GM18870 (cell line): Measurements from ENCODE around the gene MUS81.
"Not testable (repeated sequence)": the region's sequence is repeated elsewhere in the genome, so short reads cannot be mapped to it uniquely, and the experiment has no call there.

ENCODE experiments used
- ATAC-seq: cut with Tn5 transposase; IDR thresholded peaks from one replicate; pipeline ENCODE4 v1.9.1; 2021; ENCODE audit warnings: moderate library complexity; ENCODE audit not compliant: unreplicated experiment

Gene MUS81

GRCh38 chr11:65890324-65891218 lies 30.3 kb downstream of the MUS81 start, which contains the start of gene CCDC85B:
TSS of gene CCDC85B (plus strand) at chr11:65890673. CDS start at chr11:65890784, 111 bp downstream.
- peak; percentile 43 for ATAC-seq

GRCh38 chr11:65891219-65892136 lies 31.2 kb downstream of the MUS81 start:
- ATAC-seq = no peak

- not testable (repeated sequence) for ATAC-seq
Observed at GRCh38 chr11:65892137-65892540, 31.9 kb downstream of the MUS81 start.

- no peak for ATAC-seq
Observed at GRCh38 chr11:65892661-65893317, 32.6 kb downstream of the MUS81 start.

- no peak for ATAC-seq
Observed at GRCh38 chr11:65894034-65894591, 33.9 kb downstream of the MUS81 start.

- no peak for ATAC-seq
Observed at GRCh38 chr11:65895482-65895981, 35.3 kb downstream of the MUS81 start.

- no peak for ATAC-seq
Observed at GRCh38 chr11:65896034-65896999, 36.1 kb downstream of the MUS81 start.

GRCh38 chr11:65897020-65897471 lies 36.8 kb downstream of the MUS81 start:
- no peak for ATAC-seq

GRCh38 chr11:65898656-65899355 lies 38.6 kb downstream of the MUS81 start:
- ATAC-seq = no peak

GRCh38 chr11:65899356-65900124 lies 39.3 kb downstream of the MUS81 start:
- ATAC-seq = no peak

- no peak for ATAC-seq
Observed at GRCh38 chr11:65900125-65900898, 40.1 kb downstream of the MUS81 start, which contains the start of gene FOSL1. TSS of gene FOSL1 (minus strand) at chr11:65900388. CDS start at chr11:65900339, 49 bp downstream.

- ATAC-seq = no peak
Observed at GRCh38 chr11:65900899-65901180, 40.6 kb downstream of the MUS81 start.

- ATAC-seq = no peak
Observed at GRCh38 chr11:65903068-65903481, 42.8 kb downstream of the MUS81 start.

GRCh38 chr11:65903715-65904114 lies 43.5 kb downstream of the MUS81 start:
- ATAC-seq = no peak

- no peak for ATAC-seq
Observed at GRCh38 chr11:65906602-65907001, 46.4 kb downstream of the MUS81 start.

GRCh38 chr11:65907878-65908277 lies 47.6 kb downstream of the MUS81 start:
- ATAC-seq = no peak
